Liver (tissue), 9 donors: Measurements from ENCODE around the gene CNTN5. TPM values are rescaled to one million over a fixed set of nuclear protein-coding genes. Genes with fewer than 3 reads are reported as not detected.

ENCODE experiments used
- DNase-seq: peaks from one replicate; pipeline ENCODE4 v3.0.0-alpha.2; 2017; ENCODE audit warnings: low spot score
- H3K27ac ChIP-seq, 2 donors: one replicate each; pipeline ENCODE4 v1.7.0; 2013; ENCODE audit warnings: inconsistent platforms in 2 of 2, low read length in 2 of 2, control low read depth in 1 of 2, low read depth in 1 of 2, mild to moderate bottlenecking in 1 of 2
- H3K27me3 ChIP-seq, 4 donors: one replicate each; pipeline versions ENCODE4 v1.6.1 to v1.7.0; 2013; ENCODE audit warnings: low read length in 3 of 4, inconsistent platforms in 1 of 4, mild to moderate bottlenecking in 1 of 4, moderate library complexity in 1 of 4; ENCODE audit not compliant: control insufficient read depth in 4 of 4, insufficient read depth in 4 of 4
- H3K36me3 ChIP-seq, 4 donors: one replicate each; pipeline versions ENCODE4 v1.6.1 to v1.7.0; 2013; ENCODE audit warnings: low read length in 3 of 4, mild to moderate bottlenecking in 3 of 4, low read depth in 1 of 4, moderate library complexity in 1 of 4; ENCODE audit not compliant: control insufficient read depth in 4 of 4, insufficient read depth in 3 of 4
- H3K4me1 ChIP-seq, 4 donors: one replicate each; pipeline versions ENCODE4 v1.6.1 to v1.7.0; 2013; ENCODE audit warnings: low read length in 3 of 4, mild to moderate bottlenecking in 3 of 4, moderate library complexity in 1 of 4; ENCODE audit not compliant: control insufficient read depth in 4 of 4, insufficient read depth in 4 of 4
- H3K4me3 ChIP-seq, 3 donors: one replicate each; pipeline versions ENCODE4 v1.6.1 to v1.7.0; 2013; ENCODE audit warnings: low read length in 3 of 3, control low read depth in 1 of 3, low read depth in 1 of 3, mild to moderate bottlenecking in 1 of 3
- H3K9ac ChIP-seq, 2 donors: one replicate each; pipeline ENCODE4 v1.7.0; 2013; ENCODE audit warnings: low read length in 2 of 2, mild to moderate bottlenecking in 2 of 2, moderate library complexity in 2 of 2, control low read depth in 1 of 2, low read depth in 1 of 2
- H3K9me3 ChIP-seq, 4 donors: one replicate each; pipeline versions ENCODE4 v1.6.1 to v1.7.0; 2013; ENCODE audit warnings: low read length in 3 of 4; ENCODE audit not compliant: control insufficient read depth in 4 of 4
- ATF3 ChIP-seq: IDR thresholded peaks from 2 replicates; pipeline ENCODE4 v1.6.1; 2016; ENCODE audit warnings: antibody characterized with exemption
- CTCF ChIP-seq: fragments of 150-350 bp; IDR thresholded peaks from 2 replicates; pipeline ENCODE4 v1.5.1; 2017; ENCODE audit warnings: improper control_type of control experiment, low read depth, low read length; ENCODE audit not compliant: missing input control
- EGR1 ChIP-seq, 2 donors: IDR thresholded peaks; 2 replicates each; pipeline ENCODE4 v1.6.1; 2016 to 2018; ENCODE audit warnings: antibody characterized with exemption in 2 of 2, low read depth in 2 of 2
- FOXA1 ChIP-seq: IDR thresholded peaks from 2 replicates; pipeline ENCODE4 v1.6.1; 2016; ENCODE audit warnings: antibody characterized with exemption
- FOXA2 ChIP-seq: IDR thresholded peaks from 2 replicates; pipeline ENCODE4 v1.6.1; 2016; ENCODE audit warnings: antibody characterized with exemption
- GABPA ChIP-seq, 2 donors: IDR thresholded peaks in 1 of 2; conservative IDR thresholded peaks in 1 of 2; 2 replicates each; pipeline ENCODE4 v1.6.1; 2016; ENCODE audit warnings: antibody characterized with exemption in 2 of 2, mild to moderate bottlenecking in 1 of 2, moderate library complexity in 1 of 2
- HNF4A ChIP-seq, 2 donors: conservative IDR thresholded peaks; 2 replicates each; pipeline ENCODE4 v1.6.1; 2016; ENCODE audit warnings: antibody characterized with exemption in 2 of 2, mild to moderate bottlenecking in 2 of 2
- HNF4G ChIP-seq: IDR thresholded peaks from 2 replicates; pipeline ENCODE4 v1.6.1; 2016; ENCODE audit warnings: antibody characterized with exemption
- JUND ChIP-seq, 2 donors: IDR thresholded peaks; 2 replicates each; pipeline ENCODE4 v1.6.1; 2016; ENCODE audit warnings: antibody characterized with exemption in 2 of 2
- MAX ChIP-seq: IDR thresholded peaks from 2 replicates; pipeline ENCODE4 v1.6.1; 2016; ENCODE audit warnings: antibody characterized with exemption
- NR2F2 ChIP-seq: IDR thresholded peaks from 2 replicates; pipeline ENCODE4 v1.6.1; 2016; ENCODE audit warnings: antibody characterized with exemption
- RAD21 ChIP-seq, 2 donors: IDR thresholded peaks; 2 replicates each; pipeline ENCODE4 v1.6.1; 2016; ENCODE audit warnings: antibody characterized with exemption in 2 of 2, mild to moderate bottlenecking in 2 of 2
- REST ChIP-seq: IDR thresholded peaks from 2 replicates; pipeline ENCODE4 v1.6.1; 2016; ENCODE audit warnings: antibody characterized with exemption, mild to moderate bottlenecking
- RXRA ChIP-seq, 2 donors: IDR thresholded peaks; 2 replicates each; pipeline ENCODE4 v1.6.1; 2017 to 2018; ENCODE audit warnings: antibody characterized with exemption in 2 of 2, mild to moderate bottlenecking in 1 of 2
- SP1 ChIP-seq: IDR thresholded peaks from 2 replicates; pipeline ENCODE4 v1.6.1; 2018; ENCODE audit warnings: antibody characterized with exemption, mild to moderate bottlenecking
- TAF1 ChIP-seq: conservative IDR thresholded peaks from 2 replicates; pipeline ENCODE4 v1.6.1; 2016; ENCODE audit warnings: antibody characterized with exemption, mild to moderate bottlenecking
- YY1 ChIP-seq: IDR thresholded peaks from 2 replicates; pipeline ENCODE4 v1.6.1; 2016; ENCODE audit warnings: antibody characterized with exemption, mild to moderate bottlenecking
- ZBTB33 ChIP-seq: IDR thresholded peaks from 2 replicates; pipeline ENCODE4 v1.6.1; 2016; ENCODE audit warnings: antibody characterized with exemption
- WGBS: extraction: QIAGEN DNeasy Blood & Tissue Kit; methylation state at CpG from one replicate; pipeline ENCODE4 v1.1.7; 2013; 5-methylcytosine and 5-hydroxymethylcytosine counted together
- polyA plus RNA-seq, 2 donors: library from polyadenylated mRNA; stranded (reverse) in 1 of 2; unstranded in 1 of 2; fragments of 200-250 nt in 1 of 2; fragments of >200 nt in 1 of 2; fragmentation: Nextera tagmentation in 1 of 2; extraction: Ambion mirVana in 1 of 2; gene quantifications; one replicate each; pipeline versions ENCODE4 v1.2.1 to v1.2.3, GENCODE V29; 2013 to 2015
- total RNA-seq, 2 donors: library from RNA; depleted of rRNA; stranded (reverse); fragments of >200 nt; gene quantifications; one replicate each; pipeline ENCODE4 v1.2.3, GENCODE V29; 2014
- donor health status: healthy.
- donor health status: healthy.
- donor health status: healthy.
- donor health status: healthy.
- donor health status: healthy.

The CNTN5 gene
- total and polyA plus RNA-seq, 4 donors: 0.01 to 0.08 (median 0.04) TPM

GRCh38 chr11:100308202-100308601, 1287.5 kb downstream of the CNTN5 start:
- TF ChIP-seq FOXA2 (no peak), MAX (no peak), HNF4A (conservative IDR thresholded peaks at IDR 0.05) (no peak), GABPA (IDR thresholded peaks at IDR 0.05 in 1 of 2, conservative IDR thresholded peaks at IDR 0.05 in 1 of 2) (no peak), CTCF (no peak), YY1 (no peak), ATF3 (no peak), JUND (IDR thresholded peaks at IDR 0.05) (no peak), SP1 (no peak), NR2F2 (no peak), RXRA (IDR thresholded peaks at IDR 0.05) (no peak), TAF1 (no peak), REST (no peak), FOXA1 (no peak), EGR1 (IDR thresholded peaks at IDR 0.05; ENCODE audit: low read depth in 2 of 2) (no peak)
- Histone ChIP-seq H3K36me3 (no peaks in the 10 kb centered on the region), H3K4me1 (no peaks in the 10 kb centered on the region), H3K9me3 (no peaks in the 10 kb centered on the region), H3K4me3 (no peak overlapping the region), H3K27ac (no peak overlapping the region), H3K27me3 (peaks cover 0 to 3% (median 0%) of the 10 kb centered on the region in 4 donors), H3K9ac (no peak overlapping the region)
- no peak for DNase-seq
- 79% methylated on average over 2 of the region's 2 CpGs for WGBS

GRCh38 chr11:100315946-100316345, 1295.2 kb downstream of the CNTN5 start:
- H3K36me3 ChIP-seq: no peaks in the 10 kb centered on the region
- no peaks in the 10 kb centered on the region for H3K9me3 ChIP-seq
- WGBS: 79% methylated on average over 1 of the region's 1 CpG
- H3K4me1 ChIP-seq: no peaks in the 10 kb centered on the region
- DNase-seq: no peak
- no peak overlapping the region for H3K27ac ChIP-seq
- no peak overlapping the region for H3K9ac ChIP-seq
- H3K4me3 ChIP-seq: no peak overlapping the region
- H3K27me3 ChIP-seq: no peaks in the 10 kb centered on the region
- TF ChIP-seq HNF4A (conservative IDR thresholded peaks at IDR 0.05): no peak
- TF ChIP-seq GABPA (IDR thresholded peaks at IDR 0.05 in 1 of 2, conservative IDR thresholded peaks at IDR 0.05 in 1 of 2): no peak
- TF ChIP-seq FOXA1: no peak
- no peak for TF ChIP-seq REST
- TF ChIP-seq JUND (IDR thresholded peaks at IDR 0.05): no peak
- TF ChIP-seq HNF4G: no peak
- TF ChIP-seq ZBTB33: no peak
- TF ChIP-seq YY1: no peak
- no peak for TF ChIP-seq TAF1
- TF ChIP-seq RXRA (IDR thresholded peaks at IDR 0.05): no peak
- no peak for TF ChIP-seq SP1
- TF ChIP-seq MAX: no peak
- TF ChIP-seq ATF3: no peak
- no peak for TF ChIP-seq RAD21 (IDR thresholded peaks at IDR 0.05)
- no peak for TF ChIP-seq NR2F2
- no peak for TF ChIP-seq EGR1 (IDR thresholded peaks at IDR 0.05; ENCODE audit: low read depth in 2 of 2)
